H1 (cell line): ENCODE data around the gene MYH9. TPM values are rescaled to one million over a fixed set of nuclear protein-coding genes. Genes with fewer than 3 reads are reported as not detected.

Experiments
- CBX8 ChIP-seq: fragments of 300-800, 300-1000 bp; sonication (generic); IDR thresholded peaks from 2 replicates; pipeline ENCODE4 v1.7.1; 2016; ENCODE audit warnings: low read depth, low read length, borderline replicate concordance
- CHD1 ChIP-seq: IDR thresholded peaks from 2 replicates; pipeline ENCODE4 v1.6.1; 2012; ENCODE audit warnings: low read depth, low read length, improper control_type of control experiment
- GTF2F1 ChIP-seq: IDR thresholded peaks from 2 replicates; pipeline ENCODE4 v1.6.1; 2012; ENCODE audit warnings: low read depth, low read length, improper control_type of control experiment, borderline replicate concordance
- HDAC6 ChIP-seq: IDR thresholded peaks from one replicate; pipeline ENCODE4 v1.7.1; 2012; ENCODE audit warnings: low read depth, mild to moderate bottlenecking, inconsistent platforms, low read length, moderate library complexity
- KDM1A ChIP-seq: fragments of 200-600, 300-600 bp; sonication (generic); IDR thresholded peaks from 2 replicates; pipeline ENCODE4 v1.7.1; 2016; ENCODE audit warnings: mild to moderate bottlenecking, low read length, borderline replicate concordance
- NANOG ChIP-seq: IDR thresholded peaks from 2 replicates; pipeline ENCODE4 v1.6.1; 2011; ENCODE audit warnings: low read length, low read depth, mild to moderate bottlenecking, inconsistent platforms; ENCODE audit not compliant: insufficient read depth, poor library complexity, severe bottlenecking
- PHF8 ChIP-seq: fragments of 200-600 bp; sonication (generic); conservative IDR thresholded peaks from 2 replicates; pipeline ENCODE4 v1.7.1; 2012; ENCODE audit warnings: low read depth, mild to moderate bottlenecking, inconsistent platforms, low read length, moderate library complexity
- POLR2A ChIP-seq, 2 experiments: IDR thresholded peaks; 1 replicate in 1 of 2; 2 replicates in 1 of 2; pipeline ENCODE4 v1.6.1; 2011; ENCODE audit warnings: low read depth in 2 of 2, low read length in 2 of 2, mild to moderate bottlenecking in 2 of 2; ENCODE audit errors: control extremely low read depth in 1 of 2
- POLR2AphosphoS5 ChIP-seq: IDR thresholded peaks from 2 replicates; pipeline ENCODE4 v1.6.1; 2011; ENCODE audit warnings: low read depth, low read length
- POU5F1 ChIP-seq: IDR thresholded peaks from 2 replicates; pipeline ENCODE4 v1.6.1; 2011; ENCODE audit warnings: low read depth, mild to moderate bottlenecking, low read length, moderate library complexity
- RFX5 ChIP-seq: IDR thresholded peaks from 2 replicates; pipeline ENCODE4 v1.6.1; 2011; ENCODE audit warnings: low read depth, low read length, improper control_type of control experiment, borderline replicate concordance
- SAP30 ChIP-seq: fragments of 300-600 bp; sonication (generic); IDR thresholded peaks from 2 replicates; pipeline ENCODE4 v1.7.1; 2012; ENCODE audit warnings: low read length, moderate library complexity, mild to moderate bottlenecking, inconsistent platforms; ENCODE audit not compliant: insufficient read depth, insufficient replicate concordance
- SIRT6 ChIP-seq: IDR thresholded peaks from one replicate; pipeline ENCODE4 v1.7.1; 2012; ENCODE audit warnings: low read length, inconsistent platforms
- SRF ChIP-seq: IDR thresholded peaks from 2 replicates; pipeline ENCODE4 v1.6.1; 2011; ENCODE audit warnings: mild to moderate bottlenecking, low read depth, low read length, moderate library complexity
- TAF1 ChIP-seq: IDR thresholded peaks from 2 replicates; pipeline ENCODE4 v1.6.1; 2011; ENCODE audit warnings: mild to moderate bottlenecking, low read depth, low read length
- TAF7 ChIP-seq: optimal IDR thresholded peaks from 2 replicates; pipeline ENCODE3; 2011; ENCODE audit warnings: low read depth, mild to moderate bottlenecking, inconsistent platforms, low read length, moderate library complexity, borderline replicate concordance
- TBP ChIP-seq: IDR thresholded peaks from 2 replicates; pipeline ENCODE4 v1.6.1; 2011; ENCODE audit warnings: low read depth, low read length, improper control_type of control experiment
- TCF12 ChIP-seq: IDR thresholded peaks from 2 replicates; pipeline ENCODE4 v1.6.1; 2011; ENCODE audit warnings: low read depth, mild to moderate bottlenecking, low read length
- polyA plus RNA-seq, 7 experiments: library from polyadenylated mRNA; depleted of rRNA in 3 of 7; stranded (reverse) in 5 of 7; unstranded in 2 of 7; fragments of >200 nt in 5 of 7; fragments of 200-250 nt in 2 of 7; gene quantifications; 1 replicate in 5 of 7; 2 replicates in 1 of 7; 4 replicates in 1 of 7; pipeline versions ENCODE4 v1.2.1 to v1.2.3, GENCODE V29; 2011 to 2013; ENCODE audit warnings: missing spikeins in 2 of 7, mixed read lengths in 2 of 7
- total RNA-seq: library from RNA; stranded (reverse); fragmentation: NEBNext Ultra II Directional; extraction: Animal tissue kit (Norgen Biotek cat#: 25700); gene quantifications from 2 replicates; pipeline ENCODE4 v1.2.1, GENCODE V29; 2021
- TF ChIP-seq, protein P1 (sequence below): IDR thresholded peaks from 2 replicates; pipeline ENCODE4 v1.6.1; 2011; ENCODE audit warnings: low read depth, mild to moderate bottlenecking, low read length; ENCODE audit not compliant: insufficient read depth

The MYH9 gene
- total and polyA plus RNA-seq, 2 of the 8 experiments (the other 6 are each of a cell fraction or from before 2014, with no cell fraction given), result 24.9 to 322 TPM

GRCh38 chr22:36330655-36331305 is 57.0 kb downstream of the MYH9 start (continued):
- peak; percentile 15 for TF ChIP-seq TAF7
- TF ChIP-seq, protein P1, sequence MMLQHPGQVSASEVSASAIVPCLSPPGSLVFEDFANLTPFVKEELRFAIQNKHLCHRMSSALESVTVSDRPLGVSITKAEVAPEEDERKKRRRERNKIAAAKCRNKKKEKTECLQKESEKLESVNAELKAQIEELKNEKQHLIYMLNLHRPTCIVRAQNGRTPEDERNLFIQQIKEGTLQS, result no peak
- TF ChIP-seq KDM1A, result no peak
- TF ChIP-seq TBP, result no peak
- no peak for TF ChIP-seq TAF1
- TF ChIP-seq NANOG, result no peak
- TF ChIP-seq GTF2F1, result no peak
- no peak for TF ChIP-seq SAP30
- no peak for TF ChIP-seq PHF8
- TF ChIP-seq RFX5, result no peak
- peak; percentile 9 to 28; a peak in 2 of 3 replicates for TF ChIP-seq POLR2A (IDR thresholded peaks at IDR 0.05; ENCODE audit: control extremely low read depth in 1 of 2, low read depth in 2 of 2, low read length in 2 of 2)
- TF ChIP-seq TCF12, result no peak
- TF ChIP-seq HDAC6, result no peak
- peak; percentile 24; the same call in 1 of the 2 replicates for TF ChIP-seq POLR2AphosphoS5
- no peak for TF ChIP-seq POU5F1
- TF ChIP-seq CBX8, result no peak
- peak; percentile 24; the same call in 1 of the 2 replicates for TF ChIP-seq SRF
- no peak for TF ChIP-seq SIRT6
- no peak for TF ChIP-seq CHD1
